Stimulated activated CD4-positive, alpha-beta T cell treated with anti-CD3 and anti-CD28 coated beads, Interleukin-1b, Interleukin-23, amount 100 ng/mL, for 4 hours (primary cell): ENCODE results near the gene AKR1A1.
"Not testable (repeated sequence)": the region's sequence is repeated elsewhere in the genome, so short reads cannot be mapped to it uniquely, and the experiment has no call there.

Source experiments
- DNase-seq, 2 donors: peaks; one replicate each; pipeline ENCODE4 v3.0.0-alpha.2; 2020; ENCODE audit warnings: low read depth in 2 of 2

Gene AKR1A1

GRCh38 chr1:45523516-45523915 is 27.1 kb upstream of the AKR1A1 start:
- DNase-seq: not testable (repeated sequence)

- not testable (repeated sequence) for DNase-seq
Measured at GRCh38 chr1:45523975-45524374, 26.7 kb upstream of the AKR1A1 start.

- DNase-seq: no peak
Measured at GRCh38 chr1:45526135-45526644, 24.4 kb upstream of the AKR1A1 start.

- DNase-seq: no peak
Measured at GRCh38 chr1:45530632-45531135, 19.9 kb upstream of the AKR1A1 start.

GRCh38 chr1:45531873-45532272 is 18.8 kb upstream of the AKR1A1 start:
- DNase-seq: no peak

- DNase-seq: no peak
Measured at GRCh38 chr1:45535988-45536766, 14.4 kb upstream of the AKR1A1 start.

- DNase-seq: no peak
Measured at GRCh38 chr1:45536886-45537285, 13.7 kb upstream of the AKR1A1 start.

- DNase-seq: no peak
Measured at GRCh38 chr1:45541193-45541592, 9.4 kb upstream of the AKR1A1 start.

- DNase-seq: no peak
Measured at GRCh38 chr1:45542591-45542990, 8.0 kb upstream of the AKR1A1 start.

GRCh38 chr1:45543581-45544417 is 6.8 kb upstream of the AKR1A1 start:
- DNase-seq: peak; percentile 49 to 62

GRCh38 chr1:45544530-45544929 is 6.1 kb upstream of the AKR1A1 start:
- no peak for DNase-seq

- no peak for DNase-seq
Measured at GRCh38 chr1:45545019-45545493, 5.6 kb upstream of the AKR1A1 start.

- no peak for DNase-seq
Measured at GRCh38 chr1:45545553-45546310, 4.9 kb upstream of the AKR1A1 start.

GRCh38 chr1:45551684-45552083 is 1.1 kb downstream of the AKR1A1 start:
- no peak for DNase-seq

GRCh38 chr1:45552331-45552730 is 1.7 kb downstream of the AKR1A1 start:
- DNase-seq: no peak

GRCh38 chr1:45554198-45554597 is 3.6 kb downstream of the AKR1A1 start:
- no peak for DNase-seq

GRCh38 chr1:45557422-45557944 is 6.9 kb downstream of the AKR1A1 start:
- no peak for DNase-seq

GRCh38 chr1:45563843-45564242 is 13.2 kb downstream of the AKR1A1 start:
- DNase-seq: no peak

GRCh38 chr1:45566722-45567121 is 16.1 kb downstream of the AKR1A1 start:
- no peak for DNase-seq

GRCh38 chr1:45567911-45568310 is 17.3 kb downstream of the AKR1A1 start:
- no peak for DNase-seq

GRCh38 chr1:45568421-45568820 is 17.8 kb downstream of the AKR1A1 start:
- no peak for DNase-seq
